SK-N-SH (cell line): ENCODE measurements around the gene RILP. TPM values are rescaled to one million over a fixed set of nuclear protein-coding genes. Genes with fewer than 3 reads are reported as not detected.

Experiments
- CTCF ChIA-PET: fragments of 300-600, 350-600 bp; formaldehyde crosslinking; extraction: SDS; loops from one replicate; lab custom pipeline; 2021; lab: Yijun Ruan, JAX
- POLR2A ChIA-PET: fragments of 350-600 bp; sonication (Branson Sonifier 250); formaldehyde crosslinking; extraction: SDS; loops from one replicate; lab custom pipeline; 2020; ENCODE audit warnings: antibody characterized with exemption, inconsistent platforms; lab: Yijun Ruan, JAX
- DNase-seq: peaks from one replicate; pipeline ENCODE4 v3.0.0; 2012
- H2AFZ ChIP-seq: fragments of 200-600 bp; sonication (generic); 2 replicates; pipeline ENCODE4 v1.8.1; 2016; ENCODE audit warnings: antibody characterized with exemption, mild to moderate bottlenecking, low read depth
- H3F3A ChIP-seq: fragments of 200-600 bp; sonication (generic); replicated peaks from 2 replicates; pipeline ENCODE3; 2016; ENCODE audit warnings: antibody characterized with exemption, mild to moderate bottlenecking; ENCODE audit not compliant: insufficient read depth
- H3K27ac ChIP-seq, 2 experiments: fragments of 200-500 bp in 1 of 2; fragments of 200-600 bp in 1 of 2; sonication (Bioruptor generic) in 1 of 2; sonication (generic), shearing (Covaris generic) in 1 of 2; 2 replicates each; pipeline versions ENCODE4 v1.5.1 to v1.6.1; 2014 to 2016; ENCODE audit warnings: low read depth in 2 of 2, inconsistent platforms in 1 of 2, low read length in 1 of 2, mild to moderate bottlenecking in 1 of 2, mixed read lengths in 1 of 2
- H3K27me3 ChIP-seq: fragments of 200-600 bp; sonication (generic), shearing (Covaris generic); 2 replicates; pipeline ENCODE4 v1.6.1; 2016; ENCODE audit warnings: mixed run types; ENCODE audit not compliant: insufficient read depth
- H3K36me3 ChIP-seq, 2 experiments: fragments of 200-500 bp in 1 of 2; fragments of 200-600 bp in 1 of 2; sonication (Bioruptor generic) in 1 of 2; sonication (generic) in 1 of 2; replicated peaks in 1 of 2; 2 replicates each; pipeline versions ENCODE3 to v1.5.1; 2014 to 2016; ENCODE audit warnings: low read length in 1 of 2, mild to moderate bottlenecking in 1 of 2; ENCODE audit not compliant: insufficient read depth in 2 of 2, control insufficient read depth in 1 of 2
- H3K4me1 ChIP-seq, 2 experiments: fragments of 200-500 bp in 1 of 2; fragments of 200-600 bp in 1 of 2; sonication (Bioruptor generic) in 1 of 2; sonication (generic), shearing (Covaris generic) in 1 of 2; 2 replicates each; pipeline versions ENCODE4 v1.5.1 to v1.6.1; 2014 to 2016; ENCODE audit warnings: low read depth in 1 of 2, low read length in 1 of 2, mixed run types in 1 of 2; ENCODE audit not compliant: insufficient read depth in 2 of 2, control insufficient read depth in 1 of 2
- H3K4me2 ChIP-seq: fragments of 200-600 bp; sonication (generic), shearing (Covaris generic); 2 replicates; pipeline ENCODE4 v1.6.1; 2017; ENCODE audit warnings: mixed run types
- H3K4me3 ChIP-seq, 2 experiments: fragments of 200-500 bp in 1 of 2; fragments of 200-600 bp in 1 of 2; sonication (Bioruptor generic) in 1 of 2; sonication (generic), shearing (Covaris generic) in 1 of 2; 2 replicates each; pipeline versions ENCODE4 v1.5.1 to v1.8.1; 2014 to 2016; ENCODE audit warnings: low read depth in 2 of 2, inconsistent platforms in 1 of 2, low read length in 1 of 2, mild to moderate bottlenecking in 1 of 2, mixed read lengths in 1 of 2, moderate library complexity in 1 of 2
- H3K79me2 ChIP-seq: fragments of 200-600 bp; sonication (generic); 2 replicates; pipeline ENCODE4 v1.8.1; 2017; ENCODE audit warnings: mild to moderate bottlenecking; ENCODE audit not compliant: insufficient read depth
- H3K9ac ChIP-seq: fragments of 200-600 bp; sonication (generic); 2 replicates; pipeline ENCODE4 v1.6.1; 2017; ENCODE audit warnings: mixed run types
- H3K9me2 ChIP-seq: fragments of 200-600 bp; sonication (generic); 2 replicates; pipeline ENCODE4 v1.6.1; 2017; ENCODE audit warnings: mixed run types
- H3K9me3 ChIP-seq: fragments of 200-600 bp; sonication (generic); 2 replicates; pipeline ENCODE4 v1.6.1; 2017; ENCODE audit warnings: mixed run types, mild to moderate bottlenecking, moderate library complexity
- H4K20me1 ChIP-seq: fragments of 200-600 bp; sonication (generic); 2 replicates; pipeline ENCODE4 v1.6.1; 2017; ENCODE audit warnings: mild to moderate bottlenecking, mixed run types; ENCODE audit not compliant: insufficient read depth
- ELF1 ChIP-seq: IDR thresholded peaks from 2 replicates; pipeline ENCODE4 v1.4.0; 2012
- EP300 ChIP-seq, 2 experiments: IDR thresholded peaks; 2 replicates each; pipeline versions ENCODE4 v1.4.0 to v1.6.1; 2012; ENCODE audit warnings: borderline replicate concordance in 1 of 2, low read depth in 1 of 2, low read length in 1 of 2
- EZH2phosphoT487 ChIP-seq: fragments of 200-600 bp; sonication (generic); IDR thresholded peaks from 2 replicates; pipeline ENCODE4 v1.6.1; 2017; ENCODE audit warnings: low read depth, mixed run types, mild to moderate bottlenecking, antibody characterized with exemption, moderate library complexity, borderline replicate concordance
- GABPA ChIP-seq: IDR thresholded peaks from 2 replicates; pipeline ENCODE4 v1.4.0; 2012; ENCODE audit warnings: low read depth, mild to moderate bottlenecking
- GATA2 ChIP-seq: sonication (generic); formaldehyde crosslinking; IDR thresholded peaks from 2 replicates; pipeline ENCODE4 v1.5.0; 2020; ENCODE audit warnings: mild to moderate bottlenecking, missing genetic modification reagents
- MXI1 ChIP-seq: IDR thresholded peaks from 2 replicates; pipeline ENCODE4 v1.6.1; 2012; ENCODE audit warnings: mild to moderate bottlenecking, low read depth, low read length, improper control_type of control experiment
- RAD21 ChIP-seq: IDR thresholded peaks from 2 replicates; pipeline ENCODE4 v1.6.1; 2012; ENCODE audit warnings: mild to moderate bottlenecking, low read length
- RFX5 ChIP-seq: IDR thresholded peaks from 2 replicates; pipeline ENCODE4 v1.6.1; 2012; ENCODE audit warnings: mild to moderate bottlenecking, improper control_type of control experiment, low read length
- SIN3A ChIP-seq: IDR thresholded peaks from 2 replicates; pipeline ENCODE4 v1.6.1; 2012; ENCODE audit warnings: low read depth, mild to moderate bottlenecking, low read length, moderate library complexity, borderline replicate concordance
- TAF1 ChIP-seq: IDR thresholded peaks from 2 replicates; pipeline ENCODE4 v1.6.1; 2012; ENCODE audit warnings: low read depth, mild to moderate bottlenecking, low read length, moderate library complexity, borderline replicate concordance
- TCF12 ChIP-seq: IDR thresholded peaks from 2 replicates; pipeline ENCODE4 v1.4.0; 2012
- TEAD4 ChIP-seq: IDR thresholded peaks from 2 replicates; pipeline ENCODE4 v1.4.0; 2012; ENCODE audit warnings: mild to moderate bottlenecking, borderline replicate concordance; ENCODE audit not compliant: insufficient read depth
- USF1 ChIP-seq: IDR thresholded peaks from 2 replicates; pipeline ENCODE4 v1.4.0; 2012; ENCODE audit warnings: low read depth, borderline replicate concordance
- USF2 ChIP-seq: fragments of 150-350 bp; IDR thresholded peaks from 2 replicates; pipeline ENCODE4 v1.6.1; 2017; ENCODE audit warnings: antibody characterized with exemption, low read length, low read depth, borderline replicate concordance
- WGBS: methylation state at CpG from one replicate; pipeline ENCODE4 v1.1.6; 2017; ENCODE audit warnings: low lambda C conversion rate; 5-methylcytosine and 5-hydroxymethylcytosine counted together
- polyA plus RNA-seq, 3 experiments: library from polyadenylated mRNA; depleted of rRNA; stranded (reverse); fragments of >200 nt; gene quantifications; 2 replicates each; pipeline ENCODE4 v1.2.3, GENCODE V29; 2012
- TF ChIP-seq, protein P1 (sequence below): fragments of 150-350 bp; IDR thresholded peaks from 2 replicates; pipeline ENCODE4 v1.6.1; 2016; ENCODE audit warnings: mild to moderate bottlenecking, low read depth, low read length

The RILP gene
- polyA plus RNA-seq, 1 of the 3 experiments (the other 2 are of a cell fraction): 3.8 TPM

DNA sequence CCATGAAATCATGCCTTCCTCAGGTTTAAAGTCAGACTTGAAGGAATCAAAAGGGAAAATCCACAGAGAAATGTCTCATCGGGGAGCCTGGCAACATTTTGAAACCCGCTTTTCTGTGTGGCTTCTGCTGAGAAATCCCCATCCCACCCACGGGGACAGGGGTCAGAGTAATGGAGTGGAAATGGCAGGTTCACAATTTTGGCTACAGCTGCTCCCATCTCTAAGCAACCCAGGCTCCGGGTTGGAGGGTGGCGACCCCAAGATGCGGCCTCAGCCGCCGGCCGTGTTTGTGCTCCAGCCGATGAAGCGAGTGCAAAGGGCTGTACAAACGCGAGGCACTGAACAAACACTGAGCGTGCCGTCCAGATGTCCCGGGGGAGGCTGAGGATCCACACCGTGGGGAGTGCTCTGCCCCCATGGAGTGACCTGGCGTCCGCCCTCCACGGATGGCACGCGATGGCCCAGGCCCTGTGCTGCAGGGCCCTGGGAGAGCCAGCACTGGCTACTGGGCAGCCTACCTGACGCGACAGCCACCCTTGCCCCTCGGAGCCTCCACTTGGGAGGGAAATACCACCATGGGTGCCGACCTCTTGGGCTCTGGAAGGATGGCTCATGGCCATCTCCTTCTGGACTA is 43.2 kb downstream of the RILP start:
- no peak for DNase-seq
- ChIA-PET POLR2A (no interaction called here), CTCF (interaction anchor here (1.4 kb wide), 1 partner anchor 32 kb away, joined by 3 read pairs; no protein-coding TSS in a partner anchor)

DNA sequence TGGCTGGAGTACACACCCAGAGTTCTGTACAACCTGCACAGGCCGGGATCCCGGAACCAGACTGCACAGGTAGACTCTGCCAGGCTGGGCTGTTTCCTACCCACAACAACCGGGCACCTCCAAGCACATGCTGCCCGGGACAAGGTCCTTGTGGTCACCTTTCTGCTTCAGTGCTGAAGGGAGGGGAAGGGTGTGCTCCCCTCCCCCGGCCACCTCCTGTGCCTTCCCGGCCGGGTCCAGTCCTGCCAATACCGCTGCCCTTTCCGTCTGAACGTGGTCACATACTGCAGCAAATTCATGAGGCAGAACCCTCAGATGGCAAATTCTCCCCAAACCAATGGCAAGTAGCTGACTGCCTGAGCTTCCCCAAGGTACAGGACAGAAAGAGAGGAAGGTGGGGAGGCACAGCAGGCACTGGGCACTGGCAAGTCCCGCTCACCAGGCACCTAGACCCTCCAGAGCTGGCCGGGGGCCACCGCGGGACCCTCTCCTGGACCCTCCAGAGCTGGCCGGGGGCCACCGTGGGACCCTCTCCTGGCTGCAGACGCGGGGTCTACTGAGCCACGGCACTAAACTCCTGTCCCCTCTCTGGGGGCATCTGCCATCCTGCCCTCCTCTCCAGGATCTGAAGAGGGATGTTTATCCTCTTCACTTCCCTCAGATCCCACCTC is 43.9 kb downstream of the RILP start:
- H3K4me1 ChIP-seq: no peaks in the 10 kb centered on the region
- TF ChIP-seq GABPA (no peak), ELF1 (no peak), EP300 (IDR thresholded peaks at IDR 0.05; ENCODE audit: borderline replicate concordance in 1 of 2, low read depth in 1 of 2, low read length in 1 of 2) (no peak), USF1 (no peak), RFX5 (no peak), EZH2phosphoT487 (no peak), USF2 (no peak)
- TF ChIP-seq, protein P1, sequence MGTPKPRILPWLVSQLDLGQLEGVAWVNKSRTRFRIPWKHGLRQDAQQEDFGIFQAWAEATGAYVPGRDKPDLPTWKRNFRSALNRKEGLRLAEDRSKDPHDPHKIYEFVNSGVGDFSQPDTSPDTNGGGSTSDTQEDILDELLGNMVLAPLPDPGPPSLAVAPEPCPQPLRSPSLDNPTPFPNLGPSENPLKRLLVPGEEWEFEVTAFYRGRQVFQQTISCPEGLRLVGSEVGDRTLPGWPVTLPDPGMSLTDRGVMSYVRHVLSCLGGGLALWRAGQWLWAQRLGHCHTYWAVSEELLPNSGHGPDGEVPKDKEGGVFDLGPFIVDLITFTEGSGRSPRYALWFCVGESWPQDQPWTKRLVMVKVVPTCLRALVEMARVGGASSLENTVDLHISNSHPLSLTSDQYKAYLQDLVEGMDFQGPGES: no peak
- TF ChIP-seq, all 33 proteins: peak for 0
- H3K79me2 ChIP-seq: no peaks in the 10 kb centered on the region
- H3K27me3 ChIP-seq: no peaks in the 10 kb centered on the region
- POLR2A ChIA-PET: no interaction called here
- H3F3A ChIP-seq: no peaks in the 10 kb centered on the region
- H3K9me3 ChIP-seq: no peaks in the 10 kb centered on the region
- no peak overlapping the region for H3K27ac ChIP-seq
- no peaks in the 10 kb centered on the region for H4K20me1 ChIP-seq
- no peaks in the 10 kb centered on the region for H3K36me3 ChIP-seq
- H3K9me2 ChIP-seq: no peaks in the 10 kb centered on the region
- DNase-seq: no peak
- no peak overlapping the region for H2AFZ ChIP-seq
- no peak overlapping the region for H3K4me2 ChIP-seq
- no peak overlapping the region for H3K4me3 ChIP-seq
- CTCF ChIA-PET: interaction anchor here (0.8 to 1.7 kb wide), 2 partner anchors 9 to 248 kb away, joined by 3 to 4 read pairs; no protein-coding TSS in a partner anchor
- no peak overlapping the region for H3K9ac ChIP-seq
- 88% methylated on average over 11 of the region's 19 CpGs for WGBS

More for the DNA sequence above, 43.2 kb downstream of the RILP start:
- Histone ChIP-seq H3K9ac (no peak overlapping the region), H2AFZ (no peak overlapping the region), H3K9me2 (no peaks in the 10 kb centered on the region), H3K79me2 (no peaks in the 10 kb centered on the region), H4K20me1 (no peaks in the 10 kb centered on the region), H3K27ac (no peak overlapping the region), H3K4me3 (no peak overlapping the region), H3K4me2 (no peak overlapping the region), H3K4me1 (no peaks in the 10 kb centered on the region), H3F3A (no peaks in the 10 kb centered on the region), H3K27me3 (no peaks in the 10 kb centered on the region), H3K36me3 (no peaks in the 10 kb centered on the region), H3K9me3 (no peaks in the 10 kb centered on the region)
- WGBS: 78% methylated on average over 4 of the region's 26 CpGs
- TF ChIP-seq TAF1 (no peak), MXI1 (no peak), RAD21 (no peak), RFX5 (no peak), SIN3A (no peak), TEAD4 (no peak), TCF12 (no peak), GATA2 (CRISPR knock-in tag) (no peak), ELF1 (no peak)
